Measurements from ENCODE around the gene TGFB1I1.

The TGFB1I1 gene

DNA sequence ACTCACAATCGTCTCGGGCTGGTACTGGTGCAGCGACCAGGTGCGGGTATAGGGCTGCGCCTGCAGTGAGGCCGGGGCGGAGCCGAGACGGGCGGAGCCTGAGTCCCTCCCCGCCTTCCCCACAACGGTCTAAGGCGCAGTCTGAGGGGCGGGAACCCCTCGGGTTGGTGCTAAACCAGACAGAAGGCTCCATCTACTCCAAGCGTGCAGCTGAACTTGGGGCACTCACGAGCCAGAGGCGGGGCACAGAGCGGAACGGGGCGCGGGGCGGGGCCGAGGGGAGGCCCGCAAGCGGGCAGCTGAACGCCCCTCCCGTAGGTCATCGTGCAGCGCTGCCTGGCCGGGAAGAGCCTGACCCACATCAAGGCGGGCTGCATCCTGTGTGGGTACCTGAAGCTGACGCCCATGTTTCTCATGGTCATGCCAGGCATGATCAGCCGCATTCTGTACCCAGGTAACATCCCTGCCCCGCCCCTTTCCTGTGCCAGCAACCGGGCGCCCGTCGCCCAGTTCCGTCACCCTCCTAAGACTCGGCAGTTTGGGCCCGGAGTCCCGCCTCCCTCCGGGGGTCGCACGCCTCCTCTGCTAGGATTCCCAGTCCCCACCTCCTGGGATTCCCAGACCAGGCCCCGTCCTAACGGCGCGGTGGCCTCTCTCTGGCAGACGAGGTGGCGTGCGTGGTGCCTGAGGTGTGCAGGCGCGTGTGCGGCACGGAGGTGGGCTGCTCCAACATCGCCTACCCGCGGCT is 15.9 kb downstream of the TGFB1I1 start:
- peak overlapping the region in 1 of 11 experiments; percentile 23; a peak in 1 of 22 replicates for H3K27ac ChIP-seq
- H3K27me3 ChIP-seq: peaks cover 0 to 23% (median 8%) of the 10 kb centered on the region in 11 experiments; a peak in 11 of 22 replicates

DNA sequence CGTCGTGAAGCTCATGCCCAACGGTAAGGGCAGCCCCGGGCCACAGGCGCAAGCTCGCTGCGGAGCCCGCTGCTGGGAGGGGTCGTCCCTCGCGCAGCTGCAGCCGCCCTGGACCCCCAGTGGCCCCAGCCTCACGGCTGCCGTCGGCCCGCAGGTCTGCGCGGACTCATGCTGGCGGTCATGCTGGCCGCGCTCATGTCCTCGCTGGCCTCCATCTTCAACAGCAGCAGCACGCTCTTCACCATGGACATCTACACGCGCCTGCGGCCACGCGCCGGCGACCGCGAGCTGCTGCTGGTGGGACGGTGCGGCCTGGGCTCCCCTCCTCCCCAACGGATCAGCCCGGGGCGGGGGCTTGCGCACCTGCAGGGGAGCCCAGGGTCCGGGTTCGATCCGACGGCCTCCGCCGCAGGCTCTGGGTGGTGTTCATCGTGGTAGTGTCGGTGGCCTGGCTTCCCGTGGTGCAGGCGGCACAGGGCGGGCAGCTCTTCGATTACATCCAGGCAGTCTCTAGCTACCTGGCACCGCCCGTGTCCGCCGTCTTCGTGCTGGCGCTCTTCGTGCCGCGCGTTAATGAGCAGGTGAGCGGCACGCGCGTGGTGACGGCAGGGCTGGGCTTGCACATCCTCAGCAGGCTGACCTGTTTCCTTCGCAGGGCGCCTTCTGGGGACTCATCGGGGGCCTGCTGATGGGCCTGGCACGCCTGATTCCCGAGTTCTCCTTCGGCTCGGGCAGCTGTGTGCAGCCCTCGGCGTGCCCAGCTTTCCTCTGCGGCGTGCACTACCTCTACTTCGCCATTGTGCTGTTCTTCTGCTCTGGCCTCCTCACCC is 16.7 kb downstream of the TGFB1I1 start:
- peak overlapping the region in 6 of 11 experiments; percentile 38 to 69 (median 58); a peak in 8 of 22 replicates for H3K9ac ChIP-seq

More for the DNA sequence above, 15.9 kb downstream of the TGFB1I1 start:
- Histone ChIP-seq H3K4me1 (peaks cover 21 to 51% (median 40%) of the 10 kb centered on the region in 10 experiments), H3K9ac (peak overlapping the region; percentile 38 to 71 (median 60); a peak in 21 of 22 replicates), H3K9me3 (replicated peaks in 1 of 11) (no peaks in the 10 kb centered on the region), H3K36me3 (peaks cover 15 to 39% (median 30%) of the 10 kb centered on the region in 11 experiments), H3K4me3 (peak overlapping the region; percentile 58 to 75 (median 66)), H3K4me2 (peak overlapping the region; percentile 91 to 100 (median 99)), H4K20me1 (peaks cover 0 to 53% (median 7%) of the 10 kb centered on the region in 11 experiments; a peak in 9 of 22 replicates)
- no peak for TF ChIP-seq Cebpa-rat (IDR thresholded peaks at IDR 0.05)

DNA sequence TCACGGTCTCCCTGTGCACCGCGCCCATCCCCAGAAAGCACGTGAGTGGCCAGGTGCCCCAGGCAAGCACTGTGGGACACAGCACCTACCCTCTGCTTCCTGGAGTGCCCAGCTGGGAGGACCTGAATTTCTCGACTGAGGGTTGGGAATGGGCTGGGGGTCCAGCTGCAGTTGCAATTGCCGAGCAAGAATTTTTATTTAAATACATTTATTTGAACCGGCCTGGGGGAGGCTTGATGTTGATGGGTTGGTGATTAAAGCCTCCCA is 17.3 kb downstream of the TGFB1I1 start:
- H3K27me3 ChIP-seq: peaks cover 0 to 23% (median 8%) of the 10 kb centered on the region in 11 experiments; a peak in 11 of 22 replicates
- peaks cover 0 to 63% (median 7%) of the 10 kb centered on the region in 11 experiments; a peak in 9 of 22 replicates for H4K20me1 ChIP-seq

More for the DNA sequence above, 16.7 kb downstream of the TGFB1I1 start:
- H3K4me1 ChIP-seq: peaks cover 21 to 51% (median 40%) of the 10 kb centered on the region in 10 experiments
- no peaks in the 10 kb centered on the region for H3K9me3 ChIP-seq (replicated peaks in 1 of 11)
- peaks cover 23 to 47% (median 38%) of the 10 kb centered on the region in 11 experiments for H3K36me3 ChIP-seq
- peak overlapping the region; percentile 91 to 100 (median 99) for H3K4me2 ChIP-seq
- peak overlapping the region; percentile 58 to 75 (median 66); a peak in 17 of 20 replicates for H3K4me3 ChIP-seq
- peaks cover 0 to 23% (median 8%) of the 10 kb centered on the region in 11 experiments; a peak in 11 of 22 replicates for H3K27me3 ChIP-seq
- peaks cover 0 to 61% (median 7%) of the 10 kb centered on the region in 11 experiments; a peak in 9 of 22 replicates for H4K20me1 ChIP-seq
- no peak overlapping the region for H3K27ac ChIP-seq
- TF ChIP-seq Cebpa-rat (IDR thresholded peaks at IDR 0.05): no peak

DNA sequence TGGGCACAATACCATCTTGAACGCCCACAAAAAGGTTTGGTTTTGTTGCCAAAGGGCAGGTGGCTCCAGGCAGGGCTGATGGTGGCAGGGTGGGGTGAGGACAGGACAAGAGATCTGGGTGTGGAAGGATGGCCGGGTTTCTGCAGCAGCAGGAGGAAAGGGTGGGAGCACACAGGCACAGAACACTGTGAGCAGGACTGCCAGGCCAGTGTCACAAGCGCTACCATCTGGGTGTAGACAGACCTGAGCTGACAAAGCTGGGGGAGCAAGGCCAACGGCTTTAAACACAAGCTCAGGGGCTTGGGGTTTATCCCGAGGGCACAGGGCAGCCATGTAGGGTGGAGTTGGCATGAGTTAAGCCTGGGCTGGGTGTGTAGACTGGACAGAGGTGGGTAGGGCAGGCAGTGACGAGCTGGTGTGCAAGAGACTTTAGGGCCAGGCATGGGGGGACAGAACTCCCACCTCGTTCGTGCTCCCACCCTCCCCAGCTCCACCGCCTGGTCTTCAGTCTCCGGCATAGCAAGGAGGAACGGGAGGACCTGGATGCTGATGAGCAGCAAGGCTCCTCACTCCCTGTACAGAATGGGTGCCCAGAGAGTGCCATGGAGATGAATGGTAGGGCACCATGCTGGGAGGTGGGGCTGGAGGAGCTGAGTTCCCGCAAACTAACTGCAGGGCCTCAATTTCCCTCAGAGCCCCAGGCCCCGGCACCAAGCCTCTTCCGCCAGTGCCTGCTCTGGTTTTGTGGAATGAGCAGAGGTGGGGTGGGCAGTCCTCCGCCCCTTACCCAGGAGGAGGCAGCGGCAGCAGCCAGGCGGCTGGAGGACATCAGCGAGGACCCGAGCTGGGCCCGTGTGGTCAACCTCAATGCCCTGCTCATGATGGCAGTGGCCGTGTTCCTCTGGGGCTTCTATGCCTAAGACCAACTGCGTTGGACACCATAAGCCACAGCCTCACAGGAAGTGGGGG is 17.9 kb downstream of the TGFB1I1 start:
- Histone ChIP-seq H3K36me3 (peaks cover 34 to 59% (median 50%) of the 10 kb centered on the region in 11 experiments), H3K27me3 (peaks cover 0 to 23% (median 8%) of the 10 kb centered on the region in 11 experiments; a peak in 11 of 22 replicates), H3K4me3 (no peak overlapping the region), H3K4me2 (peak overlapping the region in 3 of 11 experiments; percentile 4 to 20 (median 20); a peak in 4 of 22 replicates), H3K4me1 (peaks cover 15 to 47% (median 37%) of the 10 kb centered on the region in 10 experiments), H4K20me1 (peaks cover 0 to 57% (median 7%) of the 10 kb centered on the region in 11 experiments; a peak in 9 of 22 replicates), H3K9ac (peak overlapping the region in 1 of 11 experiments; percentile 22; a peak in 1 of 22 replicates), H3K27ac (no peak overlapping the region), H3K9me3 (replicated peaks in 1 of 11) (no peaks in the 10 kb centered on the region)
- TF ChIP-seq Cebpa-rat (IDR thresholded peaks at IDR 0.05): no peak

More for the DNA sequence above, 17.3 kb downstream of the TGFB1I1 start:
- H3K27ac ChIP-seq: no peak overlapping the region
- TF ChIP-seq Cebpa-rat (IDR thresholded peaks at IDR 0.05): no peak
- H3K9me3 ChIP-seq (replicated peaks in 1 of 11): no peaks in the 10 kb centered on the region
- H3K4me2 ChIP-seq: no peak overlapping the region
- peaks cover 21 to 51% (median 40%) of the 10 kb centered on the region in 10 experiments for H3K4me1 ChIP-seq
- no peak overlapping the region for H3K4me3 ChIP-seq
- no peak overlapping the region for H3K9ac ChIP-seq
- H3K36me3 ChIP-seq: peaks cover 28 to 52% (median 44%) of the 10 kb centered on the region in 11 experiments

DNA sequence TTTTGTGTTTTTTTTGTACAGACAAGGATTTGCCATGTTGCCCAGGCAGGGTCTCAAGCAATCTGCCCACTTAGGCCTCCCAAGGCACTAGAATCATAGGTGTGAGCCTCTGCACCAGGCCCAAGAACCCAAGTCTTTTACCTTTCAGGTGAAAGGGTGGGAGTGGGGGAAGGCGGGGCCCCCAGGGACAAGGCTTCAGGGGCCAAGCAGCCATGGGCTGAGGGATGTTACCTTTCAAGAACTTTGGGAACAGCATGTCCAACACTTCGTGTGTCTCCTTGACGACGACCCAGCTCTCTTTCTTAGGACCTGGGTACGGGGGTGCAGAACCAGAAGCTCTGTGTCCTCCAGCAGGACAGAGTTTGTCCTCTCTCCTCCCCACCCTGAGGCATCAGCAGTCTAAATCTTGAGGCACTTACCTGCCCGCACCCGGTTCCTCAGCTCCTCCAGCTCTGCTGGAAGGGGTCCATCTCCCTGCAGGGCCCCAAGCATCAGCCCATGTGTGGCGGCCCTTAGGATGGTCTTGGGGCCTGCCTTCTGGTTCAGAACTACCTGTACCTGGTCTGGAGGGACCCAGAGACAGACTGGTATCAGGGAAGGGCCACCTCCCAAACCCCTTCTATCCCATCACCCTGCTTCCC is 19.9 kb downstream of the TGFB1I1 start:
- H3K4me3 ChIP-seq: no peak overlapping the region
- no peaks in the 10 kb centered on the region for H3K9me3 ChIP-seq (replicated peaks in 1 of 11)
- peaks cover 0 to 54% (median 9%) of the 10 kb centered on the region in 11 experiments; a peak in 9 of 22 replicates for H4K20me1 ChIP-seq
- peaks cover 53 to 79% (median 70%) of the 10 kb centered on the region in 11 experiments for H3K36me3 ChIP-seq
- no peak overlapping the region for H3K4me2 ChIP-seq
- no peak overlapping the region for H3K27ac ChIP-seq
- H3K4me1 ChIP-seq: peaks cover 12 to 35% (median 30%) of the 10 kb centered on the region in 10 experiments; a peak in 19 of 20 replicates
- TF ChIP-seq Cebpa-rat (IDR thresholded peaks at IDR 0.05): no peak
- no peak overlapping the region for H3K9ac ChIP-seq
- peaks cover 0 to 12% (median 7%) of the 10 kb centered on the region in 11 experiments; a peak in 10 of 22 replicates for H3K27me3 ChIP-seq

DNA sequence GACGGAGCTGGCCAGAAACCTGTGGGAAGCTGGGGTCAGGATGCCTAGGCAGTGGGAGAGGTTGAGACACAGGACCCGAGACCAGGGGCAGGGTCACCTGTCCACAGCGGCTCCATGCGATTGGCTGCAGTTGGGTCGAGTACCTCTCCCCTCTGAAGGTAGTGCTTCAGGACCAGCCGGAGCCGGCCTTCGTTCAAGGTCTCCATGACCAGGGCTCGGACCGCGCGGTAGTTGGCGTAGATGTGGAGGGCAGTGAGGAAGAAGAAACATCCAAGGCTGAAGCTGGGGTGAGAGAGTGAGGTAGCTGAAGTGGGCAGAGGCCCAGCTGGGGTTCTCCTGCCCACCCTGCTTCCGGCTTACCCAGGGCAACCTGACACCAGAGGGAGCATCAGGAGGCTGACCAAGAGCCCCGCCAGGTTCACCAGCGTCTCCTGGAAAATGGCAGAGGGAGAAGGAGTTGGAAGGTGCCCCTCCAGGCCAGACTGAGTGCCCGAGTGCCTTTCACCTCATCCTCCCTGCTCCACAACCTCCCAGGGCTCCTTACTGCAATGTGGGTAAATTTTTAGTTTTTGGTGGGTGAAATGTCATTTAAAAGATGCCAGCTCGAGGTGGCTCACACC is 21.7 kb downstream of the TGFB1I1 start:
- TF ChIP-seq Cebpa-rat (IDR thresholded peaks at IDR 0.05): no peak
- Histone ChIP-seq H3K27me3 (no peaks in the 10 kb centered on the region; a peak in 1 of 22 replicates), H3K4me2 (no peak overlapping the region), H3K9ac (no peak overlapping the region), H3K4me1 (peaks cover under 1 to 19% (median 12%) of the 10 kb centered on the region in 10 experiments; a peak in 14 of 20 replicates), H3K27ac (no peak overlapping the region), H3K9me3 (replicated peaks in 1 of 11) (no peaks in the 10 kb centered on the region), H4K20me1 (peaks cover 0 to 47% (median 6%) of the 10 kb centered on the region in 11 experiments; a peak in 9 of 22 replicates), H3K4me3 (no peak overlapping the region), H3K36me3 (peaks cover 70 to 94% (median 86%) of the 10 kb centered on the region in 11 experiments)

- peaks cover 0 to 18% (median 0%) of the 10 kb centered on the region in 11 experiments; a peak in 4 of 22 replicates for H4K20me1 ChIP-seq
- no peak overlapping the region for H3K4me3 ChIP-seq
- H3K36me3 ChIP-seq: peaks cover 89 to 100% (median 92%) of the 10 kb centered on the region in 11 experiments
- H3K4me1 ChIP-seq: peaks cover 0 to 7% (median 0%) of the 10 kb centered on the region in 10 experiments; a peak in 2 of 20 replicates
- TF ChIP-seq Cebpa-rat (IDR thresholded peaks at IDR 0.05): no peak
- H3K4me2 ChIP-seq: no peak overlapping the region
- H3K27ac ChIP-seq: no peak overlapping the region
- H3K27me3 ChIP-seq: no peaks in the 10 kb centered on the region
- no peak overlapping the region for H3K9ac ChIP-seq
- no peaks in the 10 kb centered on the region for H3K9me3 ChIP-seq (replicated peaks in 1 of 11)
These were observed 24.7 kb downstream of the TGFB1I1 start for GRCh38 chr16:31496670-31497069.

All from BLaER1 treated with 17β-estradiol and CSF1 and Interleukin-3, amounts not matched to agents 10 nM and 100 nM (cell line).